ENCODE measurements around the gene GABBR1. TPM values are rescaled to one million over a fixed set of nuclear protein-coding genes. Genes with fewer than 3 reads are reported as not detected.

GABBR1 gene
- total RNA-seq, 1 experiment from 2014 or later, result 9.4 TPM

- peak; percentile 77 for DNase-seq (ENCODE audit: low read depth, low spot score)
- in situ Hi-C loops (cut with HindIII; ENCODE audit: low pct_unique_long_range_greater_than_20kb, low sequenced_read_pairs), result no loop called here
Observed at GRCh38 chr6:29628419-29629281, 4.3 kb downstream of the GABBR1 start.

GRCh38 chr6:29627755-29628418 is 5.1 kb downstream of the GABBR1 start:
- in situ Hi-C loops (cut with HindIII; ENCODE audit: low pct_unique_long_range_greater_than_20kb, low sequenced_read_pairs), result no loop called here
- DNase-seq (ENCODE audit: low read depth, low spot score), result peak; percentile 57

GRCh38 chr6:29626948-29627754 is 5.8 kb downstream of the GABBR1 start:
- no peak for DNase-seq (ENCODE audit: low read depth, low spot score)
- in situ Hi-C loops (cut with HindIII; ENCODE audit: low pct_unique_long_range_greater_than_20kb, low sequenced_read_pairs), result no loop called here

GRCh38 chr6:29625337-29625930 is 7.5 kb downstream of the GABBR1 start:
- no peak for DNase-seq (ENCODE audit: low read depth, low spot score)
- in situ Hi-C loops (cut with HindIII; ENCODE audit: low pct_unique_long_range_greater_than_20kb, low sequenced_read_pairs), result no loop called here

- in situ Hi-C loops (cut with HindIII; ENCODE audit: low pct_unique_long_range_greater_than_20kb, low sequenced_read_pairs), result no loop called here
- no peak for DNase-seq (ENCODE audit: low read depth, low spot score)
Observed at GRCh38 chr6:29624520-29624961, 8.4 kb downstream of the GABBR1 start.

GRCh38 chr6:29620630-29621029 is 12.4 kb downstream of the GABBR1 start:
- in situ Hi-C loops (cut with HindIII; ENCODE audit: low pct_unique_long_range_greater_than_20kb, low sequenced_read_pairs), result no loop called here
- DNase-seq (ENCODE audit: low read depth, low spot score), result no peak

- in situ Hi-C loops (cut with HindIII; ENCODE audit: low pct_unique_long_range_greater_than_20kb, low sequenced_read_pairs), result no loop called here
Observed at GRCh38 chr6:29619578-29620160, 13.3 kb downstream of the GABBR1 start.

GRCh38 chr6:29617782-29618554 is 15.0 kb downstream of the GABBR1 start:
- in situ Hi-C loops (cut with HindIII; ENCODE audit: low pct_unique_long_range_greater_than_20kb, low sequenced_read_pairs), result no loop called here
- peak; percentile 29 for DNase-seq (ENCODE audit: low read depth, low spot score)

More at GRCh38 chr6:29619578-29620160, 13.3 kb downstream of the GABBR1 start:
- no peak for DNase-seq (ENCODE audit: low read depth, low spot score)

GRCh38 chr6:29611426-29611825 is 21.6 kb downstream of the GABBR1 start:
- DNase-seq (ENCODE audit: low read depth, low spot score), result no peak
- in situ Hi-C loops (cut with HindIII; ENCODE audit: low pct_unique_long_range_greater_than_20kb, low sequenced_read_pairs), result no loop called here

- in situ Hi-C loops (cut with HindIII; ENCODE audit: low pct_unique_long_range_greater_than_20kb, low sequenced_read_pairs), result no loop called here
- DNase-seq (ENCODE audit: low read depth, low spot score), result no peak
Observed at GRCh38 chr6:29610540-29610939, 22.4 kb downstream of the GABBR1 start.

GRCh38 chr6:29608131-29608530 is 24.9 kb downstream of the GABBR1 start:
- in situ Hi-C loops (cut with HindIII; ENCODE audit: low pct_unique_long_range_greater_than_20kb, low sequenced_read_pairs), result no loop called here
- DNase-seq (ENCODE audit: low read depth, low spot score), result no peak

- in situ Hi-C loops (cut with HindIII; ENCODE audit: low pct_unique_long_range_greater_than_20kb, low sequenced_read_pairs), result no loop called here
- no peak for DNase-seq (ENCODE audit: low read depth, low spot score)
Observed at GRCh38 chr6:29603930-29604329, 29.1 kb downstream of the GABBR1 start.

- DNase-seq (ENCODE audit: low read depth, low spot score), result no peak
- in situ Hi-C loops (cut with HindIII; ENCODE audit: low pct_unique_long_range_greater_than_20kb, low sequenced_read_pairs), result no loop called here
Observed at GRCh38 chr6:29603456-29603855, 29.5 kb downstream of the GABBR1 start.

GRCh38 chr6:29602564-29603361 is 30.2 kb downstream of the GABBR1 start:
- peak; percentile 63 for DNase-seq (ENCODE audit: low read depth, low spot score)
- in situ Hi-C loops (cut with HindIII; ENCODE audit: low pct_unique_long_range_greater_than_20kb, low sequenced_read_pairs), result no loop called here

GRCh38 chr6:29598172-29598747 is 34.7 kb downstream of the GABBR1 start:
- DNase-seq (ENCODE audit: low read depth, low spot score), result no peak

GRCh38 chr6:29597184-29597583 is 35.8 kb downstream of the GABBR1 start:
- in situ Hi-C loops (cut with HindIII; ENCODE audit: low pct_unique_long_range_greater_than_20kb, low sequenced_read_pairs), result no loop called here
- no peak for DNase-seq (ENCODE audit: low read depth, low spot score)

More at GRCh38 chr6:29598172-29598747, 34.7 kb downstream of the GABBR1 start:
- in situ Hi-C loops (cut with HindIII; ENCODE audit: low pct_unique_long_range_greater_than_20kb, low sequenced_read_pairs), result no loop called here

All from SK-MEL-5 (cell line).